Subcutaneous preadipocyte (primary cell): ENCODE results near the gene RIF1. TPM values are rescaled to one million over a fixed set of nuclear protein-coding genes. Genes with fewer than 3 reads are reported as not detected.

ENCODE experiments used
- small RNA-seq: library from RNA; depleted of rRNA; stranded (forward); fragments of <200 nt; gene quantifications from one replicate; pipeline ENCODE3, GENCODE V24; 2012
- total RNA-seq: library from RNA; depleted of rRNA; stranded (reverse); fragments of >200 nt; gene quantifications from 2 replicates; pipeline ENCODE4 v1.2.3, GENCODE V29; 2012

The RIF1 gene
- total RNA-seq: 31.2 and 49.3 TPM in 2 replicates

GRCh38 chr2:151409601-151410484 lies at the start of gene RIF1:
Gene RIF1, plus strand, starts transcription at chr2:151409902. Its CDS starts 522 bp downstream, at chr2:151410424.

Small RNAs within 50 kb of the gene (small RNA-seq; reads per million reads assigned to genes)
- not detected for gene MIR4773-1
- not detected for gene RN7SL124P

Other genes with a start within 250 kb of the RIF1 start
- 3.7 and 4.1 TPM in 2 replicates for gene RBM43, start 148.0 kb upstream of the RIF1 start, total RNA-seq
- gene NMI, start 120.2 kb upstream of the RIF1 start, total RNA-seq: 4.5 and 6.2 TPM in 2 replicates
- gene TNFAIP6, start 52.3 kb upstream of the RIF1 start, total RNA-seq: 22.3 and 23.5 TPM in 2 replicates